NCI-H128 (cell line): ENCODE results near the gene OR3A2.
"Not testable (repeated sequence)": the region's sequence is repeated elsewhere in the genome, so short reads cannot be mapped to it uniquely, and the experiment has no call there.

Source experiments
- DNase-seq: peaks from one replicate; lab custom pipeline; 2025; ENCODE audit not compliant: unreplicated experiment; lab: John Stamatoyannopoulos, UW

Gene OR3A2

DNA sequence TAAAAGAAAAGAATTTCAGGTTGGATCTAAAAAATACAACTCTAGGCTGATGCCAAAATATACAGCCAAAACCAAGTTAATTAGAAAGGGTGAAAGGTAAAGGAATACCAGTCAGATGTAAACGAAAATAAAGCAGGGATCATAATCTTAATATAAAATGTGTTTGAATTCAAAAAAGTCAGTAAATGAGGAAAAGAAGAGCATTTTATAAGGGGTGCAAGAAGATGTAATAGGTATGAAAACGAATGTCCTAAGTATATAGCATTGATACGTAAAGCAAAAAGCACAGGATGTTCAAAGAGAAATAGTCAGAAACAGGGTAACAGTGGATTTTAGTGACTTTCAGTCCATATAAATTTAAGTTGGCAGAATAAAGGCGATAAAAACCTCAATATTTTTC, 90.5 kb downstream of the OR3A2 start:
- no peak for DNase-seq

DNA sequence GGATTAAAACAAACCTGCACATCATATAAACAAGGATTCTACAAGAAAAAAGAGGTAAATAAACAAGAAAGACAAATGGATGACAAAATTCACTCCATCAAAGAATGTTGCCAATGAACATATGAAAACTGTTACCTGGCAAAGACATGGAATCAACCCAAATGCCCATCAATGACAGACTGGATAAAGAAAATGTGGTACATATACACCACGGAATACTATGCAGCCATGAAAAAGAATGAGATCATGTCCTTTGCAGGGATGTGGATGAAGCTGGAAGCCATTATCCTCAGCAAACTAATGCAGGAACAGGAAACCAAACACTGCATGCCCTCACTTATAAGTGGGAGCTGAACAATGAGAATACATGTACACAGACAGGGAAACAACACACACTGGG, 92.6 kb downstream of the OR3A2 start:
- DNase-seq: not testable (repeated sequence)

- no peak for DNase-seq
Measured at GRCh38 chr17:3282901-3283300, 103.2 kb downstream of the OR3A2 start.

- DNase-seq: no peak
Measured at GRCh38 chr17:3276126-3276525, 110.0 kb downstream of the OR3A2 start.

DNA sequence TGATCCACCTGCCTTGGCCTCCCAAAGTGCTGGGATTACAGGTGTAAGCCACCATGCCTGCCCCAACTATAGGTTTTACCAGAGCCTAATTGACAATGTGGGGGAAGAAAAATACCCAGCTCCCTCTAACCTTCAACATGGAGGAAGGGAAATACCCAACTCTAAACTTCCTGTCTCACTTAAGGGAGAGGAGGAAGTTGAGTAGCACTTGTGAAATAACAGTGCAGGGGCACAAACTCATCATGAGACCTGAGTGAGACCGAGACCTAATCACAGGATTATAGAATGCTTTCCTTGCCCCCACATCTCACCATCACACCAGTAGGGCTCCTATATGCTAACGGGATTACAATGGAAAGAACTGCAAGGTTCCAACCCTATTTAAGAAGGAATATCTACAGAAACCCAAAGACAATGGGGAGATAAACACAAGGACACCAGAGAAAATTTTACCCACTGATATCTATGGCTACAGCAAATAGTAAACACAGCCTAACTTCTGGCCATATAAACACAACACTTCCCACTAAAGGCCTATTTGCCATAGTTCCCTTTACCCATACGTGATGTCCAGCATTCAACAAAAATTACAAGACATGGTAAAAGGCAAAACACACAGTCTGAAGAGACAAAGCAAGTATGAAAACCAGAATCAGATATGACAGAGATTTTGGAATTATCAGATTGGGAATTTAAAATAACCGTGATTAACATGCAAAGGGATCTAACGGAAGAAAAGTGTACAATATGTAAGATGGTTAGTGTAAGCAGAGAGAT, 114.8 kb downstream of the OR3A2 start:
- DNase-seq: no peak

DNA sequence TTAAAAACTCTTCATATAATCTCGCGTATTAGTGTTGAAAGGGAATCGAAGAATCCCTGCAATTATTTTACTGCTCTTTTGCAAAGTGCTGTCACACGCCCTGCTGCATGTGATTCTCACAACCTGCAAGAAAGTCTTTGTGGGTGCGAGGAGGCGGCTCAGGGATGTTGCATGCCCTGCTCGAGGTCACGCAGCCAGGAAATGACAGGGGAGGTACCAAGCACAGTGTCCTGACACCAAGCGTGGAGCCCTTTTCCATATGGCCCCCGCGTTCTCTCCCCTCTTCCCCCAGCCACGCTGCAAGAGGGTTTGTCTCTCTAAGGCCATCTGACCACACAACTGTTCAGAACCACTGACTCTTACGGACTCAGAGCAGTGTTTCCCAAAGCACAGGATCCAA, 125.5 kb downstream of the OR3A2 start:
- no peak for DNase-seq

DNA sequence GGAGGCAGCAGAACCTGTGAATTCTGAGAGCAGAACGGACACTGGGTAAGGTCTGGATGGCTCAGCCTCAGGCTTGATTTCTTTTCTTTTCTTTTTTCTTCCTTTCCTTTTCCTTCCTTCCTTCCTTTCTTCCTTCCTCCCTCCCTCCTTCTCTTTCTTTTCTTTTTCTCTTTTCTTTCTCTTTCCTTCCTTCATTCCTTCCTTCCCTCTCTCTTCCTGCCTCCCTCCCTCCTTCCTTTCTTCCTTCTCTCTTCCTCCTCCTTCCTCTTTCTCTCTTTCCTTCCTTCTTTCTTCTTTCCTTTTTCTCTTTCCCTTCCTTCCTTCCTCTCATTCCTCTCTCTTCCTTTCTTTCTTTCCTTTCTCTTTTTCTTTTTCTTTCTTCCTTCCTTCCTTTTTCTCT, 125.9 kb downstream of the OR3A2 start:
- DNase-seq: no peak

GRCh38 chr17:3256575-3256974, 129.5 kb downstream of the OR3A2 start:
- no peak for DNase-seq

GRCh38 chr17:3249013-3249412, 137.1 kb downstream of the OR3A2 start:
- not testable (repeated sequence) for DNase-seq

GRCh38 chr17:3244841-3245240, 141.3 kb downstream of the OR3A2 start:
- not testable (repeated sequence) for DNase-seq

DNA sequence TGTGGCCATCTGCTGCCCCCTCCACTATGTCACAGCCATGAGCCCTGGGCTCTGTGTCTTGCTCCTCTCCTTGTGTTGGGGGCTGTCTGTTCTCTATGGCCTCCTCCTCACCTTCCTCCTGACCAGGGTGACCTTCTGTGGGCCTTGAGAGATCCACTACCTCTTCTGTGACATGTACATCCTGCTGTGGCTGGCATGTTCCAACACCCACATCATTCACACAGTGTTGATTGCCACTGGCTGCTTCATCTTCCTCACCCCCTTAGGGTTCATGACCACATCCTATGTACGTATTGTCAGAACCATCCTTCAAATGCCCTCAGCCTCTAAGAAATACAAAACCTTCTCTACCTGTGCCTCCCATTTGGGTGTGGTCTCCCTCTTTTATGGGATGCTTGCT, 145.1 kb downstream of the OR3A2 start:
- DNase-seq: not testable (repeated sequence)

- DNase-seq: not testable (repeated sequence)
Measured at GRCh38 chr17:3238685-3239084, 147.4 kb downstream of the OR3A2 start.

- not testable (repeated sequence) for DNase-seq
Measured at GRCh38 chr17:3232300-3232699, 153.8 kb downstream of the OR3A2 start.
